GM12874 (cell line): Measurements from ENCODE around the gene OSBPL3.

Source experiments
- TF ChIP-seq, protein P1 (sequence below): IDR thresholded peaks from 2 replicates; pipeline ENCODE4 v1.5.1; 2011; ENCODE audit warnings: low read depth, mild to moderate bottlenecking, control low read depth, low read length, moderate library complexity; ENCODE audit not compliant: insufficient read depth

Gene OSBPL3

DNA sequence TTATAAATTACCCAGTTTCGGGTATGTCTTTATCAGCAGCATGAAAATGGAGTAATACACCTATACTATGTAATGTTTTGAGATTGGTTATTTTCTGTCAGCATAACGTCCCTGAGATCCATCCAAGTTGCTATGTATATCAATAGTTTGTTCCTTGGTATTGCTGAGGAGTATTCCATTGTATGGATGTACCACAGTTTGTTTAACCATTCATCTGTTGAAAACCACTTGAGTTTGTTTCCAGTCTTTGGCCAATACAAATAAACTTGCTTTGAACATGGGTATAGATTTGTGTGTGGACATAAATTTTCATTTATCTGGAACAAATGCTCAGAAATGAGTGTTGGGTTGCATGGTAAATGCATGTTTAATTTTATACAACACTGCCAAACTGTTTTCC is 119.4 kb downstream of the OSBPL3 start:
- TF ChIP-seq, protein P1, sequence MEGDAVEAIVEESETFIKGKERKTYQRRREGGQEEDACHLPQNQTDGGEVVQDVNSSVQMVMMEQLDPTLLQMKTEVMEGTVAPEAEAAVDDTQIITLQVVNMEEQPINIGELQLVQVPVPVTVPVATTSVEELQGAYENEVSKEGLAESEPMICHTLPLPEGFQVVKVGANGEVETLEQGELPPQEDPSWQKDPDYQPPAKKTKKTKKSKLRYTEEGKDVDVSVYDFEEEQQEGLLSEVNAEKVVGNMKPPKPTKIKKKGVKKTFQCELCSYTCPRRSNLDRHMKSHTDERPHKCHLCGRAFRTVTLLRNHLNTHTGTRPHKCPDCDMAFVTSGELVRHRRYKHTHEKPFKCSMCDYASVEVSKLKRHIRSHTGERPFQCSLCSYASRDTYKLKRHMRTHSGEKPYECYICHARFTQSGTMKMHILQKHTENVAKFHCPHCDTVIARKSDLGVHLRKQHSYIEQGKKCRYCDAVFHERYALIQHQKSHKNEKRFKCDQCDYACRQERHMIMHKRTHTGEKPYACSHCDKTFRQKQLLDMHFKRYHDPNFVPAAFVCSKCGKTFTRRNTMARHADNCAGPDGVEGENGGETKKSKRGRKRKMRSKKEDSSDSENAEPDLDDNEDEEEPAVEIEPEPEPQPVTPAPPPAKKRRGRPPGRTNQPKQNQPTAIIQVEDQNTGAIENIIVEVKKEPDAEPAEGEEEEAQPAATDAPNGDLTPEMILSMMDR = no peak

GRCh38 chr7:24858108-24858977 is 121.6 kb downstream of the OSBPL3 start:
- TF ChIP-seq, protein P1 = no peak

DNA sequence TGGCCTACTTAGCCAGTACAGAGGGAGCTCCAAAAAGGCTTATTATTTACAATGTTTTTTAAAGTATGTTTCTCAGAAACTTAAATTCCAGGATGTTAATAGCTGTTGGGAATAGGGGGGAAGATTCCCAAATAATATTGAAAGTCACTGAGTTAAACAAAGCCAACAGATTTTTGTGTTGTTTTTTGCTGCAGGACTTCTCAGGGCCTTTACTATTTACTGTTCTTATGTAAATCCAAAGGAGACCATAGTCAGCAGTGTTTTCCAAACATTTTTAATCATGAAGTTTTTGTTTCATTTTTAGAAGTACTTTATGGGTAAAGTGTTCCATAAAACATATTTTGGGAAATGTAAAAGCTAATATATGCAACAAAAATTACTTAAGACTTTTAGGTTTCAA is 122.4 kb downstream of the OSBPL3 start:
- TF ChIP-seq, protein P1 = no peak

DNA sequence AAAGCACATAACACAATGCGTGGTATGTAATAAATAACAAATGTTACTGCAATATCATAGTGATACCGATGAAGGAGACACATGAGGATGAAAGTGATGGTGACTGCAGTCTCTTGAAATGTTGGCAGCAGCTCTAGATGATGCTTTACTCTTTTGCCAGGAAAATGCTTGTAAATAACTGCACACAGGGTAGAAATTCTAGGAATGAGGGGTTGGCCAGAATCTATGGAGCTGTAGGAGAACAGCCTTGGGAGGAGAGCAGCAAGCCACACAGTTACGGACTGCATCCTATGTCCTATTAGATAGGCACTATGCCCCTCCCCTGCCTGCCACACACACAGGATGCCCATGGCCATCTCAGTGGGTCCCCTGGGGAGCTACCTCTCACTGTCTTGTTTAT is 125.1 kb downstream of the OSBPL3 start:
- TF ChIP-seq, protein P1 = no peak

- TF ChIP-seq, protein P1 = no peak
Observed at GRCh38 chr7:24851786-24852185, 128.2 kb downstream of the OSBPL3 start.

- TF ChIP-seq, protein P1 = no peak
Observed at GRCh38 chr7:24848878-24849277, 131.1 kb downstream of the OSBPL3 start.

GRCh38 chr7:24847754-24848153 is 132.2 kb downstream of the OSBPL3 start:
- TF ChIP-seq, protein P1 = no peak
